ENCODE results near the gene TUSC2. TPM values are rescaled to one million over a fixed set of nuclear protein-coding genes. Genes with fewer than 3 reads are reported as not detected.
A peak's percentile ranks its signal among the peaks of the same experiment; 100 is the strongest.

The TUSC2 gene
- total RNA-seq, 1 donor from 2014 or later = 29.4 TPM

GRCh38 chr3:50304601-50305000, 23.4 kb downstream of the TUSC2 start:
- Histone ChIP-seq H3K27me3 (ENCODE audit: low read depth) (no peaks in the 10 kb centered on the region), H3K27ac (no peak overlapping the region), H3K9me3 (no peaks in the 10 kb centered on the region), H3K4me1 (peaks cover 40% of the 10 kb centered on the region), H3K4me3 (no peak overlapping the region), H3K36me3 (no peaks in the 10 kb centered on the region)
- TF ChIP-seq, protein P1, sequence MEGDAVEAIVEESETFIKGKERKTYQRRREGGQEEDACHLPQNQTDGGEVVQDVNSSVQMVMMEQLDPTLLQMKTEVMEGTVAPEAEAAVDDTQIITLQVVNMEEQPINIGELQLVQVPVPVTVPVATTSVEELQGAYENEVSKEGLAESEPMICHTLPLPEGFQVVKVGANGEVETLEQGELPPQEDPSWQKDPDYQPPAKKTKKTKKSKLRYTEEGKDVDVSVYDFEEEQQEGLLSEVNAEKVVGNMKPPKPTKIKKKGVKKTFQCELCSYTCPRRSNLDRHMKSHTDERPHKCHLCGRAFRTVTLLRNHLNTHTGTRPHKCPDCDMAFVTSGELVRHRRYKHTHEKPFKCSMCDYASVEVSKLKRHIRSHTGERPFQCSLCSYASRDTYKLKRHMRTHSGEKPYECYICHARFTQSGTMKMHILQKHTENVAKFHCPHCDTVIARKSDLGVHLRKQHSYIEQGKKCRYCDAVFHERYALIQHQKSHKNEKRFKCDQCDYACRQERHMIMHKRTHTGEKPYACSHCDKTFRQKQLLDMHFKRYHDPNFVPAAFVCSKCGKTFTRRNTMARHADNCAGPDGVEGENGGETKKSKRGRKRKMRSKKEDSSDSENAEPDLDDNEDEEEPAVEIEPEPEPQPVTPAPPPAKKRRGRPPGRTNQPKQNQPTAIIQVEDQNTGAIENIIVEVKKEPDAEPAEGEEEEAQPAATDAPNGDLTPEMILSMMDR (IDR thresholded peaks at IDR 0.05) = no peak
- intact Hi-C loops (cut with DNase I) = no loop called here
- DNase-seq (no peak), ATAC-seq (no peak)

DNA sequence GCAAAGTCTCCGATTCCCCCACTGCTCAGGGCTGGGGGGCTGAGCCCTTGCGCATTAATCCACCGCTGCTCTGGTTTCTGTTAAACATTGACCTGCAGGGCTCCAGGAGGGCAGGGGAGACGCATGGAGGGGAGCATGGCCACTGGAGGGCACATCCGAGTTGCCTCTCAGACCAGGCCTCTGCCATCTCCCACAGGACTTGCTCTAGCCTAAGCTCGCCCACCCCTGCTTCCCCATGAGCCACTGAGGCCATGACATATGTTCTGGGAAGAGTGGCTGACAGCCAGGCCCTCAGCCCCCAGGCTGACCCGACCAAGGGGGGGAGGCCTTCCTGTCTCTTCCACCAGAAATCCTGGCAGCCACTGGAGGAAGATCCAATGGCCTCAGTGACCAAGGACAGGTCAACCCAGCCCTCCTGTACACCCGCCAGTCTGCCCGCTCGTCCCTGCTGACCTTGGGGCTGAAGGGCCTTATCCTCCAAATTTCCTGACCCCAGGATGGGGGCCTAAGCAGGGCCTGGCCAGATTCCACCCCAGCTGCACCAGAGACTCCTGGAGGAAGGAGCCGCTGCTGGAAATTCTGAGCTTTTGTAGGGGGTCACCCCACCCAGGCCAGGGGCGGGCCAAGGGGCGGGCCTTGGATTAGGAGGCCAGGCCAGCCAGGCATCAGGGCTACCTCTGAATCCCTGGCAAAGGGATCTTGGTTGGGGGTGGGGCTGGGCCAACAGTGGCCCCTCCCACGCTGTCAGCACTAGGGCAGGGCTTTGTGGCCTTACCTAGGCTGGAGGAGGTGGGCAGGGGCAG, 24.8 kb downstream of the TUSC2 start, which contains the start of gene HYAL1:
HYAL1 (minus strand) TSS at position 562 of the 803 bp plus-strand sequence. CDS start 618 bp downstream, outside the sequence.
- H3K4me3 ChIP-seq = peak within 1 kb of the TSS; percentile 75
- H3K9me3 ChIP-seq = no peaks in the 10 kb centered on the region
- TF ChIP-seq, protein P1 (IDR thresholded peaks at IDR 0.05) = peak; percentile 39
- H3K36me3 ChIP-seq = no peaks in the 10 kb centered on the region
- H3K27ac ChIP-seq = peak within 1 kb of the TSS; percentile 84
- H3K27me3 ChIP-seq (ENCODE audit: low read depth) = no peaks in the 10 kb centered on the region
- peak; percentile 64 to 73 for ATAC-seq
- DNase-seq = peak; percentile 89
- intact Hi-C loops (cut with DNase I) = no loop called here
- H3K4me1 ChIP-seq = peaks cover 47% of the 10 kb centered on the region

DNA sequence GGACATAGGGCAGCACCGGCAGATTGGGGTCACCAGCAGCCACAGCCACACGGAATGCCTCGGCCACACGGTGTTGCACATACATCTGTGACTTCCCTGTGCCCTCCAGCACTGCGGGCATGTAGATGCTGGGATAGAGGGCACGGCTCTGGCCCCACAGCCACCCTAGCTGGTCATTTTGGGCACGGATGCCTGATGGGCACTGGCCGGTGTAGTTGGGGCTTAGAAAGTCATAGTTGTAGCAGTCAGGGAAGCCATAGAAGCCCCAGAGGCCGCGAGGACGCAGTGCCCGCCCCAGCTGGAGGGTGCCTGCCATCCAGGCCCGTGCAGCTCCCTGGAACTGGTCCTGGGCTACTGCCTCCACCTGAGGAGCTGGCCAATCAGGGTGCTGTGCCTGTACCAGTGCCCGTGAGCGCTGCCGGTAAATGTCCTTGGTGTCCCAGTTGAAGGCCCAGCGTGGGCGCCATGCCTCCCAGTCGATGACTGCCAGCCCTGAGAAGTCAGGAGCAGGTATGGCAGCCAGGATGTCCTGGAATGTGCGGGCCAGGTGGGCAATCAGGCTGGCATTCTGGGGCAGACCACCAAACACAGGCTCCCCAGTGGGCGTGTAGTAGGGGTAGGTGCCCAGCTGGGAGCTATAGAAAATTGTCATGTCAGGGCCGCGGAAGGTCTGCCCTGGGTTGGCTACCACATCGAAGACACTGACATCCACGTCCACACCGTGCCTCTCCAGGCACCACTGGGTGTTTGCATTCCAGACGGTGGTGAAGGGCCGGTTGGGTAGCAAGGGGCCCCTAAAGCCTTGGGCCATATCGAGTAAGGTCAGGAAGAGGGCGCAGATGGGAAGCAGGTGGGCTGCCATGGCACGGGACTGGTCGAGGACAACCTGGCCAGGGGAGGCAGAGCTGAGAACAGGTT, 25.7 kb downstream of the TUSC2 start:
- peaks cover 55% of the 10 kb centered on the region for H3K4me1 ChIP-seq
- DNase-seq = no peak
- no peaks in the 10 kb centered on the region for H3K36me3 ChIP-seq

DNA sequence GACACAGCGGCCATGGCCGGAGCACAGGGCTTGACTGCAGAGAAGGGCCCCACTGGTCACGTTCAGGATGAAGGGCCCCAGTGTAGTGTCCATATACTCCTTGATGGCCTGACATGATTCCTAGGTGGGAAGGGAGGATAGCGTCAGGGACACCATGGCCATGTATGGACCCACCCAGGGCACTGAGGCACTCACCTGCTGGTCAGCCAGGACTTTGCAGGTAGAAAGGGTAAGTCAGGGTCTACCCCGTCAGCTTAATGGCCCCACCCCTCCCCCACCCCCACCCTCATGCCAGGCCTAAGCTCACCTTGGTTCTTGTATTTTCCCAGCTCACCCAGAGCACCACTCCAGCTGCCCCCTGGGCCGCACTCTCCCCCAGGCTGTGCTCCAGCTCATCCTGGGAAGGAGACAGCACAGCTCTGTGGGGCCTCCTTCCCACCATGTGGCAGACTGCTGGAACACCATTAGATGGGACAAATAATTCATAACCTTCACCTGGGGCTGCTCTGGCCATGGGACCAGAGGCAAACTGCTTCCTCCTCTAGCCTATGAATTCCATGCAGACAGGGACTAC, 27.3 kb downstream of the TUSC2 start:
- intact Hi-C loops (cut with DNase I) = no loop called here
- peak overlapping the region; percentile 75 for H3K4me3 ChIP-seq
- H3K9me3 ChIP-seq = no peaks in the 10 kb centered on the region
- no peaks in the 10 kb centered on the region for H3K36me3 ChIP-seq
- ATAC-seq = no peak
- no peak for DNase-seq
- peaks cover 55% of the 10 kb centered on the region for H3K4me1 ChIP-seq
- H3K27ac ChIP-seq = peak overlapping the region; percentile 88
- TF ChIP-seq, protein P1 (IDR thresholded peaks at IDR 0.05) = no peak
- no peaks in the 10 kb centered on the region for H3K27me3 ChIP-seq (ENCODE audit: low read depth)

More for the DNA sequence above, 25.7 kb downstream of the TUSC2 start:
- no peak for ATAC-seq
- H3K27me3 ChIP-seq (ENCODE audit: low read depth) = no peaks in the 10 kb centered on the region
- H3K9me3 ChIP-seq = no peaks in the 10 kb centered on the region
- intact Hi-C loops (cut with DNase I) = no loop called here
- peak overlapping the region; percentile 75 for H3K4me3 ChIP-seq
- TF ChIP-seq, protein P1 (IDR thresholded peaks at IDR 0.05) = no peak
- H3K27ac ChIP-seq = peak overlapping the region; percentile 84
